HG02884 (cell line): ENCODE data around the gene ANKLE1.

Source experiments
- ATAC-seq: cut with Tn5 transposase; IDR thresholded peaks from one replicate; pipeline ENCODE4 v1.9.1; 2021; ENCODE audit warnings: mild to moderate bottlenecking, moderate library complexity; ENCODE audit not compliant: unreplicated experiment

The ANKLE1 gene, protein sequence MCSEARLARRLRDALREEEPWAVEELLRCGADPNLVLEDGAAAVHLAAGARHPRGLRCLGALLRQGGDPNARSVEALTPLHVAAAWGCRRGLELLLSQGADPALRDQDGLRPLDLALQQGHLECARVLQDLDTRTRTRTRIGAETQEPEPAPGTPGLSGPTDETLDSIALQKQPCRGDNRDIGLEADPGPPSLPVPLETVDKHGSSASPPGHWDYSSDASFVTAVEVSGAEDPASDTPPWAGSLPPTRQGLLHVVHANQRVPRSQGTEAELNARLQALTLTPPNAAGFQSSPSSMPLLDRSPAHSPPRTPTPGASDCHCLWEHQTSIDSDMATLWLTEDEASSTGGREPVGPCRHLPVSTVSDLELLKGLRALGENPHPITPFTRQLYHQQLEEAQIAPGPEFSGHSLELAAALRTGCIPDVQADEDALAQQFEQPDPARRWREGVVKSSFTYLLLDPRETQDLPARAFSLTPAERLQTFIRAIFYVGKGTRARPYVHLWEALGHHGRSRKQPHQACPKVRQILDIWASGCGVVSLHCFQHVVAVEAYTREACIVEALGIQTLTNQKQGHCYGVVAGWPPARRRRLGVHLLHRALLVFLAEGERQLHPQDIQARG

DNA sequence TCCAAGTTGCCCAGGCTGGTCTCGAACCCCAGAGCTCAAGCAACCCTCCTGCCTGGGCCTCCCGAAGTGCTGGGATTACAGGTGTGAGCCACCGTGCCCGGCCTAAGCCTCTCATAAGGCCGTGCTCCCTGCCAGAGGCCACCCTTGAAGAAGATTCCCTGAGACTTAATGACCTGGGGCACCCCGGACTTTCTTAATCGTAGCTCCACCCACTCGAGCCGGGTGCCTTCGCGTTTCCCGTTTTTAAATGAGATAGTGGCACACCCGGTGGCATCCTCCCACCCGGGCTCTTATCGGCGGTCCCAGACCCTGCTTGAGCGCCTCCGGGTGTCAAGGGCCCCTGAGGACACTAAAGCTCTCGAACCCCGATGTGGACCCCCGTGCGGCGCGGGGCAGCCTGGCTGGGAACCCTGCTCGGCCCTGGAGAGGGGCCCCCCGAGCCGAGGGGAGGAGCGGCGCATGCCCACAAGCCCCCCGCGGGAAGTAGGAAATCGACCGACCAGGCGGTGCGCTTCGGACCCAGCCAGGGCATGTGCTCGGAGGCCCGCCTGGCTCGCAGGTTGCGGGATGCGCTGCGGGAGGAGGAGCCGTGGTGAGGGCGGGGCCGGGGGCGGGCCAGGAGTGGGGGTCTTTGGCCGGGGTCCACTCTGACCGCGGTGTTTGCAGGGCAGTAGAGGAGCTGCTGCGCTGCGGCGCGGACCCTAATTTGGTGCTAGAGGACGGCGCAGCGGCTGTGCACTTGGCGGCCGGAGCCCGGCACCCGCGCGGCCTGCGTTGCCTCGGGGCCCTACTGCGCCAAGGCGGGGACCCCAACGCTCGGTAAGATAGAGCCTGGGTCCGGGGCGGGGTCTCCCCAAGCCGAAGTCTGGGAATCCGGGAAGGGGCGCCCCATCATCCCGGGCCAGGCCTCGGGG, at the start of gene ANKLE1:
Gene ANKLE1, plus strand, starts transcription at position 511 of the 914 bp plus-strand sequence. Its CDS starts 20 bp downstream, at position 531.
- no peak for ATAC-seq

DNA sequence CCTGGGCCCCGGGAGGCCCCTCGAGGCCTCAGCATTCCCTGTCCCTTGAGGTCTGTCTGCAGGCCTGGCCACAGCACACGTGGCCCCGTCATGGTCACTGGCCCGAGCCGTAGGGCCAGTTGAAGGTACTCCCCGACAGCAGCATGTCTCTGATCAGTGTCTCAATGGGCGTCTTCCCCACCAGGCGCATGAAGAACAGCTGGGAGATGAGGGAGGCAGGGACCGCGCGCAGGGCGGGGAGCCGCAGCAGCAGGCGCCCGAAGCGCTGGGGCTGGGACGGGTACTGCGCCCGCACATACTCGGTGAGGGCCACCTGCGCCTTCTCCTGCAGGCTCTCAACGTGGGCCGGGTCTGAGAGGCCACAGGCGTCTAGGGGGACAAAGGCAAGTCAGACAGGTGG, 49.4 kb upstream of the ANKLE1 start:
- ATAC-seq = no peak

DNA sequence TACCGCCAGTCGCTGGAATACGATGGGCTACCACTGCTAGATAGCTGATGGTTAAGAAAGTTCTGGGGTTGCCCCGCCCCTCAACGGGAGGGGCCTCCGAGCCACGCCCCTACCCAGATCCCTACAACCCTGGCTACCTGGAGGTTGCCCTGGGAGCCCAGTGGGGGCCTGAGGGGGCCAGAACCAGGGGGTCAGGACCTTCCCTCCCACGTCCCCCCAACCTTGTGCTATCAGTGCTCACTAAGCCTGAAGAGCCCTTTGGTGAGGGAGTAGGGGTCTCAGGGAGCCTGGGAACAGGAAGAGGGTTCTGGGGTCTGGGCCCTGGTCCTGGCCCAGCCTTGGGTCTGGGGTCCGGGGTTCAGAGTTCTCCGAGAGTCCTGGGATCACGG, 46.8 kb upstream of the ANKLE1 start:
- no peak for ATAC-seq

DNA sequence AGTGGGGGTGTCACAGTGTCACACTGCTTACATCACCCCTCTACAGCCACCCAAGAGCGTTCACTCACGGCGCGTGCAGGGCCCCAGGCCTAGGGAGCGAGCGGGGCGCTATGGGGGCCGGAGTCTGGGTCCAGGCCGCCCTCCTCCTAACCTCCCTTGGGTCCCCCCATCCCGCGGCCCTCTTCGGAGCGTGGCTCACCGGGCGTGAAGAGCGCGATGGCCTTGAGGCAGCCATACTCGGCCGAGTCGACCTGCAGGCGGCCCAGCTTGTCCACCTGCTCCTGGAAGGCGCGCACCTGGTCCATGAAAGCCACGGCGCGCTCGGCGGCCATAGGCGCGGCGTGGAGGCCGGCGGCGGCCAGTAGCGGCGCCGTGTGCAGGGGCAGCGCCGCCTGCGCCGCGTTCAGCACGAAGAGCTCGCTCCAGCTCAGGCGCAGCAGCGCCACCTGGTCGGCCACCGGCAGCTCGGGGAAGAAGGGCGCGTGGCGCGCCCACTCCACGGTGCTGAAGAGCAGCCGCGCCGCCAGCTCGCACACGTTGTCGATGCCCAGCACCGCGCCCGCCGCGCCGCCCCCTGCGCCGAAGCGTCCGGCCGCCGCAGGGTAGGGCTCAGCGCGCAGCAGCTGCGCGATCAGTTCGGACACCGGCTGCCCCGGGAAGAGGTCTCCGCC, 46.3 kb upstream of the ANKLE1 start:
- no peak for ATAC-seq

GRCh38 chr19:17235971-17236777, 45.5 kb upstream of the ANKLE1 start:
- no peak for ATAC-seq

GRCh38 chr19:17236811-17237543, 44.7 kb upstream of the ANKLE1 start:
- ATAC-seq = no peak

DNA sequence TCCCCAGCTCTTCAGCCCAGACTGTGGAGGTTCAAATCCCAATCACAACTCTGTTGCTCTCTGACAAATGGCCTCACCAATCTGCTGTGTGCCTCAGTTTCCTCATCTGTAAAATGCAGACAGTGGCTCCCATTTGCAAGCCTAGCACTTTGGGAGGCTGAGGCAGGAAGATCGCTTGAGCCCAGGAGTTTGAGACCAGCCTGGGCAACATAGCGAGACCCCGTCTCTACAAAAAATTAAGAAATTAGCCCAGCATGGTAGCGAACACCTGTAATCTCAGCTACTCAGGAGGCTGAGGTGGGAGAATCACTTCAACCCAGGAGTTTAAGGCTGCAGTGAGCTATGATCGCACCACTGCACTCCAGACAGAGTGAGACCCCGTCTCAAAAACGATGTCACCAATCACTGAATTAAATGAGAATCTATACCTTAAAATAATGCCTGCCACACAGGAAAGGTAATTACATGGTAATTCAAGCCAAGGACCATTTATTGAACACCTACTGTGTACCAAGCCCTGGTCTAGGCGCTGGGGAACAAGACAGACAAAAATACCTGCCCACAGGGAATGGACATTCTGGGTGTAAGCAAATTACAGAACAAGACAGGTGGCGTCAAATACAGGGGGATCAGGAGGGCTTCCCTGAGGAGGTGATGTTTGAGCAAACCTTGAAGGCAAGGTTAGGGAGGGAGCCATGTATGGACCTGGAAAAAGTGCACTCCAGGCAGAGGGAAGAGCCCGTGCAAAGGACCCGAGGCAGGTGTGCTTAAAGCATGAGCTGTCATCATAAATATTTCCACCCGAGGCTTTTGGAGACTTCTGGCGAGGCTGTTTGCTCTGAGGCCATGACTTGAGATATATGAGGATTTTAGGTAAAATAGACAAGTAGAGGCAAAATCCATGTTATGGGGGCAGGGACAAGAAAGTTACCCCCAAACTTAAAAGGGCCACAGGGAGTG, 43.7 kb upstream of the ANKLE1 start:
- ATAC-seq = no peak

- ATAC-seq = no peak
Measured at GRCh38 chr19:17240062-17240752, 41.5 kb upstream of the ANKLE1 start.

GRCh38 chr19:17240826-17241399, 40.8 kb upstream of the ANKLE1 start:
- ATAC-seq = no peak

- ATAC-seq = no peak
Measured at GRCh38 chr19:17242431-17243208, 39.1 kb upstream of the ANKLE1 start.

DNA sequence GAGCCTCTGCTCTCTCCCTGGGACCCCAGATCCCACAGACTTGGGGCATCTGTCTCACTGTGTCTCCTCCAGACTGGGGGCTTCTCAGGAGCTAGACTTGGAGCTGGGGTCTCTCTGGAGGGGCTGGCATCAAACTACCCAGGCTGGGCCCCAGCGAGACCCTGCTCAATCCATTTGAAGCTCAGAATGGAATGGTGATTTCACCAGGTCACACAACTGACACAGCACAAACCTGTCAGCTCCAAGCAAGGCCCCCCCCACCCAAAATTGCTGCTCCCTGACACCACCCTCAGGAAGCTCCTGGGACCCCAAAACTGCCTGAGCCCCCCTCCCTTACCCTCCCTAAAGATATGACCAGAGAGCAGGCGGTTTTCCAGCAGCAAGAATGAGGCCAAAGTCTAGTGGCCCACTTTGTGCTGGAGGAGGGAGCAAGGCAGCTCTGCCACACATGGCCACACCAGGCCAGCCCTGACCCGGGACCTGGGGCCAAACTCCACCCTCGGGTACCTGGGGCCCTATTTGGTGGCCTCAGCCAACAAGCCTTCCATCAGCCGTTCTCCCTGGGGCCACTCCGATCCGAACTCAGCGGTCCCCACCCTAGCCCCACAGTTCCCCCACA, 38.4 kb upstream of the ANKLE1 start:
- ATAC-seq = no peak

GRCh38 chr19:17243830-17244617, 37.7 kb upstream of the ANKLE1 start:
- ATAC-seq = no peak

DNA sequence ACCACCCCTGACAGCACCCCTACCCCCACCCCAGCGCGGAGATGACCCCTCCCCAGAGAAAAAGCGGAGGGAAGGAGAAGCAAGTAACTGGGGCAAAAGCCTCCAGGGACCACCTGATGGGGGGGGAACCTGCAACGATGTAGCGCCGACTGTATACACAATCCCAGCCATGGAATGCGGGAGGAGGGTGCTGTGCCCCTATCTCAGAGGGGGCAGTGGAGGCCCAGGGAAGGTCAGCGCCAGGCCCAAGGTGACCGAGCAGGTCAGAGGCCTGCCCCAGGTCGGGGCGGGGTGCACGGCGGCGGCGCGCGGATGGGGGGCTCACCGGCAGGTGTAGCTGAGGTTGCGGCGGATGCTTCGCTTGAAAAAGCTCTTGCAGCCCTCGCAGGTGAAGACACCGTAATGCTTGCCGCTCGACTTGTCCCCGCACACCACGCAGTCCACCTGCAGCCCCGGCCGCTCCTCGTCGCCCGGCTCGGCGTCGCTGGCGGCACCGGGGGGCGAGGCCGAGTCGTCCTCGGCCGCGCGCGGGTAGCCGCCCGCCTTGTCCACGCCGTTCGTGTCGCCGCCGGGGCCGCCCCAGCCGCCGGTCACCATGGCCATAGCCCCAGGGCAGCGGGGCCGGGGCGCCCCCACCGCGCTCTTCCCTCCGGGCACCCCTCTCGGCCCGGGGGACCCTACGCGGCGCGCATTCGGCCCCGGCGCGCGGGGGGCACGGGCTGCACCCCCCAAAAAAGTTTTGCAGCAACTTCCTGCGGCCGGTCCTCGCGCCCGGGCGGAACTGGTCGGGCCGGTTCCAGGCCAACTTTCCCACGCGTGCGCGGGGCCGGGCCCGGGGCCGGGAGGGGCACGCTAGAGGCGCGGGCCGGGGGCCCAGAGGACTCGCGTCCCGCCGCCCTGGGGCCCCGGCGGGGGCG, 36.8 kb upstream of the ANKLE1 start:
- ATAC-seq = no peak

DNA sequence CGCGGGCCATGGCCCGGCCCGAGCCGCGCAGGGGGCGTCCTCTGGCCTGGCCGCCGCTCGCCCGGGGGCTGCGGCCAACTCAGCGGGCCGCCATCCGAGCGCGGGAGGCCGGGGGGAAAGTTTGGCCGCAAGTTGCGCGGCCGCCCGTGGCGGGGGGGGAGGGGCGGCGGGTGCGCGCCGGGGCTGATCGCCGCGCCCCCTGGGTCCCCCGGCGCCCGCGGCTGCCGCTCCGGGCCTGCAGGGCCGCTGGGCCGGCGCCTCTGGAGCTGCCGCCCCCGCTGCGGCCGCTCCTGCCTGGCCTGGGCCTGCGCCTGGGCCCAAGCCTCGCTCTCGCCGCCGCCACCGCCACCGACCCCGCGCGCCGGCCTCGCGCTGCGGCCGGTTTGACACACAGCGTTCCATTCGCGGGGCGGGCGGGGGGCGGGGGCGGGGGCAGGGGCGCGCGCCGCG, 36.1 kb upstream of the ANKLE1 start, which contains the start of gene NR2F6:
Gene NR2F6, minus strand, starts transcription at position 385 of the 450 bp plus-strand sequence. CDS start 699 bp downstream, outside the sequence.
- ATAC-seq = no peak
